NCI-H446 (cell line): ENCODE results near the gene SKAP1.

ENCODE experiments used
- DNase-seq, 2 experiments: peaks; one replicate each; lab custom pipeline; 2025; lab: John Stamatoyannopoulos, UW

SKAP1 gene

DNA sequence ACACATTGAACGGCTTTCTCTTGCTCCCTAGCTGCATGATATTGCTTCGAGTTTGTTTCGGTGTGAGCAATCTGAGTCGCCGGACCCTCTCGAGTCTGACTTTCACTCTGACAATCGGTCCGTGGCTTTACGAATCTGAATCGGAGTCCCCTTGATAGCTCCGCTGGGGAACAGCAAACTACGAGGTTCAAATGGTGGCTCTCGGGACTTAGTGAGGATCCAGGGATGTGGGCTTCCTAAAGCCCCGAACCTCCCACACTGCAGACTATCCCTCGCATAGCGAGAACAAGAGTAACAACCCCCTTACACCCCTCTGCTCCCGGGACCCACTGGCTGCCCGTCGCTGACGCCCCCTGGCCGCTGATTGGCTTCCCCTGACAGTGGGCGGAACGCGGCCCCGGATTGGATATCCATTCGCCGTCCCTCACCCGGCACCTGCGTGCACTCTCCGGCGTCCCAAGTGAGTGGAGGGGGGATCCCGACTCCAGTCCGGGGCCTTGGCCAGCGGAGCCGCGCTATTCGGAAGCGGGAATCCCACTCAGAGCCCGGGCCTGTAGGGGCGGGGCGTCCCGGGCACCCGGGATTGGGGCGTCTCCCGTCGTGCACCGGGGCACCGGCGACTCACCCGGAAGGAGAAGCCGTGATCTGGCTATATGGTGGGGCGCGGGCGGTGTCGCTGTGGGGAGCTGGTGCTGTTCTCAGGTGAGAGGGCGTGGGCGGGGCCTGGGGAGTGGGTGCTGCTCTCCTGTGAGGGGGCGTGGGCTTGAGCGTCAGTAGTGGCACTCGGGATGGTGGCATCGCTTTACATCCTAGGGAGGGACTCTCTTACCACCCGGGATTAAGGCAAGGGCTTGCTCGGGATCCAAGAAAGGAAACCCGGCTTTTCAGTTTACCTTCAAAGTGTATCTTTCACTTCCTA, 322.6 kb downstream of the SKAP1 start, which contains the start of gene SNX11:
Gene SNX11 (plus strand): TSS at position 630 of the 919 bp plus-strand sequence. CDS start 4,278 bp downstream, outside the sequence.
- peak; percentile 68 to 88 for DNase-seq

DNA sequence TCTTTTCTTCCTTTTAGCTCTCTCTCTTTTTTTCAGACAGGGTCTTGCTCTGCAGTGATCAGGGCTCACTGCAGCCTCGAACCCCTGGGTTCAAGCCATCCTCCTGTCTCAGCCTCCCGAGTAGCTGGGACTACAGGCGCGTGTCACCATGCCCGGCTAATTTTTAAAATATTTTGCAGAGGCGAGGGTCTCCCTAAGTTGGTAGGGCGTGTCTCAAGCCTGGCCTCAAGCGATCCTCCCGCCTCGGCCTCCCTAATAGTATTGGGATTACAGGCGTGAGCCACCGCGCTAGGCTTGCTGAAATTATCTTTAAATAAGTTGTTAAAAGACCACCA, 323.2 kb downstream of the SKAP1 start:
- DNase-seq, result no peak

DNA sequence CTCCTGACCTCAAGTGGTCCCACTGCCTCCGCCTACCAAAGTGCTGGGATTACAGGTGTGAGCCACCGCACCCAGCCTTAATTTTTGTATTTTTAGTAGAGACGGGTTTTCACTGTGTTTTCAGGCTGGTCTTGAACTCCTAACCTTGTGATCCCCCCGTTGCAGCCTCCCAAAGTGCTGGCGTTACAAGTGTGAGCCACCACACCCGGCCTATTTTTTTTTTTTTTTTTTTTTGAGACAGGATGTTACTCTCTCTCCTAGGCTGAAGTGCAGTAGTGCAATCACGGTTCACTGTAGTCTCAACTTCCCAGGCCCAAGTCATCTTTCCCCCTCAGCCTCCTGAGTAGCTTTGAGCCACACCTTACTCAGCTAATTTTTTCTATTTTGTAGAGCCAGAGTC, 325.6 kb downstream of the SKAP1 start:
- DNase-seq, result no peak

DNA sequence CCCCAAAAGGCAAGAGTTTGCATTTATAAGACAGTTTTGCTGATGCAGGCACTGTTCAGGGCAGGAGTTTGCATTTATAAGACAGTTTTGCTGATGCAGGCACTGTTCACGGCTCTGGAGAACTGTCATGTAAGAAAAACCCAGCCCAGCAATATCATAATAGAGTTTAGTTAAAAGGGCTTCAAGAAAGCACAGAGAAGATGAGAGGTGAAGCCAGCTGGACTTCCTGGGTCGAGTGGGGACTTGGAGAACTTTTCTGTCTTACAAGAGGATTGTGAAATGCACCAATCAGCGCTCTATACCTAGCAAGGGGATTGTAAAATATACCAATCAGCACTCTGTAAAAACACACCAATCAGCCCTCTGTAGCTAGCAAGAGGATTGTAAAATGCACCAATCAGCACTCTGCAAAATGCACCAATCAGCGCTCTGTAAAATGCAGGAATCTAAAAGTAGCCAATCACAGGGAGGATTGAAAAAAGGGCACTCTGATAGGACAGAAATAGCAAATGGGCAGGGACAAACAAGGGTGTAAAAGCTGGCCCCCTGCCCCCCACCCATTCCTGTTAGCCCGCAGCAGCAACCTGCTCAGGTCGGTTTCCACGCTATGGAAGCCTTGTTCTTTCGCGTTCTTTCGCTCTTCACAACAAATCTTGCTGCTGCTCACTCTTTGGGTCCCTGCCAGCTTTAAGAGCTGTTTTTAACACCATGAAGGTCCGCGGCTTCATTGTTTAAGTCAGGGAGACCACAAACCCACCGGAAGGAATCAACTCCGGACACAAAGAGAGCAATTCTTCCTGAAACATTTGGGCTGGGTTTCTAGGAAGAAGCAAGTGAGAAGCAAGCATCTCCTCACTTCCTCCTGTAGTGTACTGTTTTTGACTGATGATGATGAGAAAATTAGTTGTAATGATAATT, 327.0 kb downstream of the SKAP1 start:
- DNase-seq, result no peak

DNA sequence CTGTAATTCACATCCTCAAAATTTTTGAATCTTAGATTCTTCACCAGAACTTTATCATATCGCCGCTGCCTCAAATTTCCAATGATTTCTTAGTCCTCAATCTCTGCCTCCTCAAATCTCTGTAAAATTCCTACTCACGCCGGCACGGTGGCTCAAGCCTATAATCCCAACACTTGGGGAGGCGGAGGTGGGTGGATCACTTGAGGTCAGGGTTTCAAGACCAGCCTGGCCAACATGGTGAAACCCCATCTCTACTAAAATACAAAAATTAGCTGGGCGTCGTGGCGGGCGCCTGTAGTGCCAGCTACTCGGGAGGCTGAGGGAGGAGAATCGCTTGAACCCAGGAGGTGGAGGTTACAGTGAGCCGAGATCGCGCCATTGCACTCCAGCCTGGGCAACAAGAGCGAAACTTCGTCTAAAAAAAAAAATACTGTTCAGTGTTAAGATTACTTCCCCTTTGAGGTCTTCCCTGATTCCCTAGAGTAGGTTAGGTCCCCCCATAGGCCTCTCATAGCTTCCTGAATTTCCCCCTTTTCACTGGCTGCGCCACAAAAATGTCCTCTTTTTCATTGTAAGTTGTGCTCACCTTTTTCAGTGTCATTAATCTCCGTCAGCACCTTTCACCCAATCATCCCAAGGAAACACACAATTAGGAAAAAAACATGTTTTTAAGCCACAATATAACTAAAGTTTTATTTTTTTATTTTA, 327.8 kb downstream of the SKAP1 start:
- DNase-seq, result no peak

DNA sequence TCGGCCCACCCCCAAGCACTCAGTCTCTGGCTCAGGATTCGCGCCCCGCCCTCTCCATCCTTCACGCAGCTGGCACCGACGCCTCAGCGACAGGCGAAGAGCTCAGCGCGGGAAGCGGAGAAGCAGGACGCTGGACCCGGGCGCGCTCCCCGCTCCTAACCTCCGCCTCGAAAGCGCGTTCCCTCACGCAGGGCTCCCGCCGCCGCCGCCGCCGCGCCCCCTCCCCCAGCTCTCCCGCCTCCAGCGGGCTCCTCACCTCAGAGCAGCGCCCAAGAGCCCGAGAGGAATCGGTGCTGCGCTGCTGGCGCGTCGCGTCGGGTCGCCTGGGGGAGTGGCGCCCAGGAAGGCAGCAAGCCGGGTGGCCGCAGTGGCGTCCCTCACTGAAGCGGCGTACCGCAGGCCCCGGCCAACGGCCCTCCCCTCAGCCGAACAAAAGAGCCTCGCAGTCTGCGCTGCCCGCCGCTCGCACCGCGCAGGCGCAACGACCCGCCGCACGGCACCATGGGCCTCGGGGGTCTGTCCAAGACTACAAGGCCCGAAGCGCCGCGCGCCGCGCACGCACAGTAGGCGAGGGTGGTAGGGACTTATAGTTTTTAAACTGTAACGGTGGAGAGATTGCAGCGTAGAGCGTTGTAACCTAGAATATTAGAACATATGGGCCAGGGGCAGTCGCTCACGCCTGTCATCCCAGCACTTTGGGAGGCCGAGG, 328.8 kb downstream of the SKAP1 start, which contains the start of gene CBX1:
Gene CBX1 (minus strand): TSS at position 467 of the 709 bp plus-strand sequence. CDS start 24,474 bp downstream, outside the sequence.
- peak; percentile 74 to 94 for DNase-seq

DNA sequence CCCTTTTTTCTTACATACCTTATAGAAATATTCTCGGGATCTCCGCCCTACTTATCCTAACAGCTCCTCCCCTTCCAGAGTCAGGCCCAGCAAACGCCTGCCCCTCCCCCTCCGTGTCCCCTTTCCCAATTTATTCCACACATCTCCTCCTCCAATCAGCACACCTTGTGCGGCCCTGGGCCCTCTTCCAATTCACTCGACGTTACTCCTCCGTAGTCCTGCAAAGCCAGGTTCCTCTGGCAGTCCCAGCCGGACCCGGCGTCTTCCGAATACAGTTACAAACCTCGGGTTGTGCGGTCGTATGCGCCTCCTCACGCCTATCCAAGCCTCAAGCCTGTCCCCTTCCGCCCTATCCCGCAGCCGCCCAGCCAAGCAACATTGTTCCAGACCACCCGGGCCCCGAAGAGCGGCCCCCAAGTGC, 329.4 kb downstream of the SKAP1 start:
- DNase-seq, result peak; percentile 24 to 60

DNA sequence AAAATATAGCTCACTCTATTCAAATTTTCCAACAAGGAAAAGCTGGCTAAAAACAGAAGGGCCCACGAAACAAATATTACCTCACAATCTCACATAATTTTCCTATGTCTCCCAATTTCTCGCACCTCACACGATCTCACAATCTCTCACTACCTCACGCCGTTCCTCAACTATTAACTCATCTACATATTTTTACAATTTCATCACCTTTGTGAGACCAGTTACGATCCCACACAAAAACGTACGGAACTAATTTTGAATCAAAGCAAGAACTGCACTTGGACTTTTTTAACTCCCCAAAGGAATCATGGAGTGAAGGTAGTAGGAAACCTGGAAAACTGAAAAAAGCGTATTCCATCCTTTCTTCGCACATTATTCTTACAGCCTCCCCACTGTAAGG, 329.9 kb downstream of the SKAP1 start:
- DNase-seq, result no peak

DNA sequence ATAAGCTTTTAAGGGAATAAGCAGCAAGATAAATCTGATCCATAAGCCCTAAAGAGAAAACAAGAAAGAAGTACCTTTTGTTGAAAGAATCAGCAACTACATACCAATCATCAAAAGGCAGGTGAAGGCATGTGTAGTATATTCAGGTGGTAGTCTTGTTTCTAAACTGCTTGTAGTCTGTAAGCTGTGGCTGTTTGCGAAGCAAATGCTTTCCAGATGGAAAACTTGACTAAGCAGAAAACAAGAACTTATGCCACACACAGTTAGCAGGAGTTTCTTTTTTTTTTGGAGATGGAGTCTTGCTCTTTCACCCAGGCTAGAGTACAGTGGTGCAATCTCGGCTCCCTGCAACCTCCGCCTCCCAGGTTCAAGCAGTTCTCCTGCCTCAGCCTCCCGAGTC, 334.4 kb downstream of the SKAP1 start:
- DNase-seq, result no peak

DNA sequence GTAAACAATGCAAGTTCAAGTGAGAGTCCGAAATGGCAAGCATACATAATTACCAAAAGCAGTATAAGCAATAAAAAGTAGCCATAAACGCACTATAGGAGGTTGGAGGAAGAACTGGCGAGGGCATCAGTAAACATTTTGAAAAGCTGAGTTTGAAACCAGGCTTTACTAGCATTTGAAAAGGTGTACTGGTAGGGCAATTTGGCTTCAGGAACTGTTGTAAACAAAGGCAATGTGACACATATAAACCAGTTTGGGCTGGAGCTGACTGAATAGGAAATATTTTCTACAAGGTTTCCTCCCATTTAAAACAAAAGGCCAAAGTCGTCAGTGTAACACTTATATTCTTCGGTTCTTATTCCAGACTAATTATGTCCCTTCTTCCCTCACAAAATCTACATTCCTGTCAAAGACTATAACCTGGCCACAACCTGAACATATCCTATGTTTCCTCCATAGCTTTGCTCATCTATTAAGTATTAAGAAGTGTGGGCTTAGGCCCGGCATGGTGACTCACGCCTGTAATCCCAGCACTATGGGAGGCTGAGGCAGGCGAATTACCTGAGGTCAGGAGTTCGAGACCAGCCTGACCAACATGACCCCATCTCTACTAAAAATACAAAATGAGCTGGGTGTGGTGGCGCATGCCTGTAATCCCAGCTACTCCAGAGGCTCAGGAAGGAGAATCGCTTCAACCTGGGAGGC, 336.5 kb downstream of the SKAP1 start:
- no peak for DNase-seq

DNA sequence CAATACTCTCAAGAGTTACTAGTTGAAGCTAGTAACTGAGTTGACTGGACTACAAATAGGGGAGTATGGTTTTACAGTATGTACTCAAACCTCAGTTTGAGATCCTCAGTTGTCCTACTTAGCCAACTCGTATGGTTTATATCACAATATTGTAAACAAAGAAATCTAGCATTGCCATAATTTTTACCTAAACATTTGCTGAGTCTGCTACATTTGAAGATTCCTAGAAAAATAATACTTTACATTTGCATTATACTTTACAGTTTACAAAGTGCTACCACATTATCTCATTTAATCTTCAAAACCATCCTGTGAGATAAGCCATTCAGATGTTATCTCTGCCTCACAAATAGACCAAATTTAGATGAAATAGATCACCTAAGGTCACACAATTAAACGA, 345.1 kb downstream of the SKAP1 start:
- DNase-seq, result no peak
